IPS-15b (cell line): ENCODE results near the gene PEMT.

Experiments used
- H3K27me3 ChIP-seq: one replicate; pipeline ENCODE4 v1.6.1; 2013; ENCODE audit warnings: low read length; ENCODE audit not compliant: control insufficient read depth, insufficient read depth
- H3K36me3 ChIP-seq: one replicate; pipeline ENCODE4 v1.6.1; 2013; ENCODE audit warnings: low read length; ENCODE audit not compliant: control insufficient read depth, insufficient read depth
- H3K4me1 ChIP-seq: one replicate; pipeline ENCODE4 v1.6.1; 2013; ENCODE audit warnings: mild to moderate bottlenecking, low read length; ENCODE audit not compliant: control insufficient read depth, insufficient read depth
- H3K4me3 ChIP-seq: one replicate; pipeline ENCODE4 v1.5.1; 2013; ENCODE audit warnings: low read depth, low read length
- H3K9ac ChIP-seq: one replicate; pipeline ENCODE4 v1.6.1; 2013; ENCODE audit warnings: low read depth, mild to moderate bottlenecking, low read length
- H3K9me3 ChIP-seq: one replicate; pipeline ENCODE4 v1.6.1; 2013; ENCODE audit warnings: mild to moderate bottlenecking, low read length; ENCODE audit not compliant: control insufficient read depth, insufficient read depth

PEMT gene

GRCh38 chr17:17497065-17497844 lies 94.3 kb downstream of the PEMT start:
- H3K27me3 ChIP-seq, result peaks cover 11% of the 10 kb centered on the region
- peaks cover 17% of the 10 kb centered on the region for H3K4me1 ChIP-seq
- peaks cover under 1% of the 10 kb centered on the region for H3K36me3 ChIP-seq
- no peaks in the 10 kb centered on the region for H3K9me3 ChIP-seq
- peak overlapping the region; percentile 65 for H3K4me3 ChIP-seq
- H3K9ac ChIP-seq, result no peak overlapping the region

- Histone ChIP-seq H3K4me1 (peaks cover 17% of the 10 kb centered on the region), H3K9ac (peak within 1 kb of the TSS; percentile 65), H3K4me3 (peak within 1 kb of the TSS; percentile 80), H3K9me3 (no peaks in the 10 kb centered on the region), H3K27me3 (peaks cover 11% of the 10 kb centered on the region), H3K36me3 (peaks cover 6% of the 10 kb centered on the region)
These were observed 95.1 kb downstream of the PEMT start, which contains the start of gene RASD1 for GRCh38 chr17:17496189-17497064. RASD1 (minus strand) TSS chr17:17496395; CDS start chr17:17496181, 214 bp downstream.

GRCh38 chr17:17495536-17496188 lies 95.8 kb downstream of the PEMT start:
- Histone ChIP-seq H3K9ac (peak overlapping the region; percentile 65), H3K36me3 (peaks cover 10% of the 10 kb centered on the region), H3K27me3 (peaks cover 11% of the 10 kb centered on the region), H3K4me1 (peaks cover 17% of the 10 kb centered on the region), H3K4me3 (peak overlapping the region; percentile 80), H3K9me3 (no peaks in the 10 kb centered on the region)

- H3K4me3 ChIP-seq, result peak overlapping the region; percentile 80
- no peaks in the 10 kb centered on the region for H3K9me3 ChIP-seq
- peaks cover 17% of the 10 kb centered on the region for H3K4me1 ChIP-seq
- peaks cover 10% of the 10 kb centered on the region for H3K36me3 ChIP-seq
- H3K9ac ChIP-seq, result peak overlapping the region; percentile 65
- H3K27me3 ChIP-seq, result peaks cover 11% of the 10 kb centered on the region
These were observed 96.5 kb downstream of the PEMT start for GRCh38 chr17:17494870-17495535.

- Histone ChIP-seq H3K27me3 (peaks cover 11% of the 10 kb centered on the region), H3K36me3 (peaks cover 10% of the 10 kb centered on the region), H3K4me3 (peak overlapping the region; percentile 80), H3K4me1 (peaks cover 17% of the 10 kb centered on the region), H3K9me3 (no peaks in the 10 kb centered on the region), H3K9ac (no peak overlapping the region)
These were observed 97.0 kb downstream of the PEMT start for GRCh38 chr17:17494499-17494869.

- Histone ChIP-seq H3K36me3 (peaks cover 10% of the 10 kb centered on the region), H3K27me3 (peaks cover 11% of the 10 kb centered on the region), H3K9ac (no peak overlapping the region), H3K9me3 (no peaks in the 10 kb centered on the region), H3K4me3 (peak overlapping the region; percentile 22), H3K4me1 (peaks cover 17% of the 10 kb centered on the region)
These were observed 97.5 kb downstream of the PEMT start for GRCh38 chr17:17493986-17494466.

- Histone ChIP-seq H3K4me1 (peaks cover 17% of the 10 kb centered on the region), H3K9me3 (no peaks in the 10 kb centered on the region), H3K9ac (no peak overlapping the region), H3K27me3 (peaks cover 11% of the 10 kb centered on the region), H3K36me3 (peaks cover 10% of the 10 kb centered on the region), H3K4me3 (peak overlapping the region; percentile 22)
These were observed 98.1 kb downstream of the PEMT start for GRCh38 chr17:17493249-17493985.

GRCh38 chr17:17492571-17492970 lies 98.9 kb downstream of the PEMT start:
- peaks cover 12% of the 10 kb centered on the region for H3K36me3 ChIP-seq
- H3K4me1 ChIP-seq, result peaks cover 17% of the 10 kb centered on the region
- no peak overlapping the region for H3K9ac ChIP-seq
- peaks cover 11% of the 10 kb centered on the region for H3K27me3 ChIP-seq
- no peaks in the 10 kb centered on the region for H3K9me3 ChIP-seq
- no peak overlapping the region for H3K4me3 ChIP-seq

GRCh38 chr17:17492085-17492484 lies 99.4 kb downstream of the PEMT start:
- peaks cover 17% of the 10 kb centered on the region for H3K4me1 ChIP-seq
- H3K9ac ChIP-seq, result no peak overlapping the region
- peaks cover 15% of the 10 kb centered on the region for H3K36me3 ChIP-seq
- no peak overlapping the region for H3K4me3 ChIP-seq
- H3K27me3 ChIP-seq, result peaks cover 11% of the 10 kb centered on the region
- no peaks in the 10 kb centered on the region for H3K9me3 ChIP-seq

GRCh38 chr17:17491546-17491988 lies 99.9 kb downstream of the PEMT start:
- peaks cover 17% of the 10 kb centered on the region for H3K4me1 ChIP-seq
- H3K27me3 ChIP-seq, result peaks cover 11% of the 10 kb centered on the region
- no peak overlapping the region for H3K4me3 ChIP-seq
- no peak overlapping the region for H3K9ac ChIP-seq
- H3K9me3 ChIP-seq, result no peaks in the 10 kb centered on the region
- H3K36me3 ChIP-seq, result peaks cover 16% of the 10 kb centered on the region
